HepG2 (cell line): ENCODE data around the gene HILPDA. TPM values are rescaled to one million over a fixed set of nuclear protein-coding genes. Genes with fewer than 3 reads are reported as not detected.

Experiments used
- POLR2AphosphoS5 ChIP-seq: IDR thresholded peaks from 2 replicates; pipeline ENCODE4 v1.6.1; 2012; ENCODE audit warnings: low read depth, low read length
- ZNF530 ChIP-seq: sonication (generic); formaldehyde crosslinking; IDR thresholded peaks from 2 replicates; pipeline ENCODE4 v1.5.0; 2020; ENCODE audit warnings: low read depth, mild to moderate bottlenecking, missing genetic modification reagents
- ZNF615 ChIP-seq: sonication (generic); formaldehyde crosslinking; IDR thresholded peaks from 2 replicates; pipeline ENCODE4 v1.5.0; 2020; ENCODE audit warnings: mild to moderate bottlenecking, missing genetic modification reagents, borderline replicate concordance
- polyA plus RNA-seq, 8 experiments: library from polyadenylated mRNA; depleted of rRNA in 3 of 8; stranded (reverse) in 7 of 8; unstranded in 1 of 8; fragments of >200 nt; fragmentation: Illumina TruSeq in 4 of 8; extraction: Trizol in 4 of 8; gene quantifications; 2 replicates each; pipeline versions ENCODE4 v1.2.1 to v1.2.3, GENCODE V29; 2011 to 2016; ENCODE audit warnings: low read depth in 4 of 8, missing spikeins in 1 of 8, mixed read lengths in 1 of 8; ENCODE audit not compliant: insufficient read depth in 1 of 8
- total RNA-seq, 5 experiments: library from RNA; depleted of rRNA; stranded (reverse); fragments of >200 nt; fragmentation: Illumina TruSeq; extraction: Trizol; gene quantifications; 2 replicates each; pipeline ENCODE4 v1.2.3, GENCODE V29; 2016; ENCODE audit warnings: low read depth in 1 of 5
- TF ChIP-seq, protein P1 (sequence below): sonication (generic); formaldehyde crosslinking; IDR thresholded peaks from 2 replicates; pipeline ENCODE4 v1.5.0; 2020; ENCODE audit warnings: mild to moderate bottlenecking, missing genetic modification reagents, borderline replicate concordance
- TF ChIP-seq, protein P2 (sequence below): sonication (generic); formaldehyde crosslinking; IDR thresholded peaks from 2 replicates; pipeline ENCODE4 v1.9.0; 2021; ENCODE audit warnings: mild to moderate bottlenecking, missing genetic modification reagents
- TF ChIP-seq, protein P3 (sequence below): sonication (generic); formaldehyde crosslinking; IDR thresholded peaks from 2 replicates; pipeline ENCODE4 v1.8.0; 2022; ENCODE audit warnings: missing genetic modification reagents, mild to moderate bottlenecking, inconsistent platforms, borderline replicate concordance
- TF ChIP-seq, protein P4 (sequence below): sonication (generic); formaldehyde crosslinking; IDR thresholded peaks from 2 replicates; pipeline ENCODE4 v1.4.0; 2020; ENCODE audit warnings: missing genetic modification reagents, mild to moderate bottlenecking, borderline replicate concordance

Gene HILPDA
- total and polyA plus RNA-seq, 2 of the 13 experiments (the other 11 are each of a cell fraction or from before 2014, with no cell fraction given), result 11.1 to 44.0 TPM

DNA sequence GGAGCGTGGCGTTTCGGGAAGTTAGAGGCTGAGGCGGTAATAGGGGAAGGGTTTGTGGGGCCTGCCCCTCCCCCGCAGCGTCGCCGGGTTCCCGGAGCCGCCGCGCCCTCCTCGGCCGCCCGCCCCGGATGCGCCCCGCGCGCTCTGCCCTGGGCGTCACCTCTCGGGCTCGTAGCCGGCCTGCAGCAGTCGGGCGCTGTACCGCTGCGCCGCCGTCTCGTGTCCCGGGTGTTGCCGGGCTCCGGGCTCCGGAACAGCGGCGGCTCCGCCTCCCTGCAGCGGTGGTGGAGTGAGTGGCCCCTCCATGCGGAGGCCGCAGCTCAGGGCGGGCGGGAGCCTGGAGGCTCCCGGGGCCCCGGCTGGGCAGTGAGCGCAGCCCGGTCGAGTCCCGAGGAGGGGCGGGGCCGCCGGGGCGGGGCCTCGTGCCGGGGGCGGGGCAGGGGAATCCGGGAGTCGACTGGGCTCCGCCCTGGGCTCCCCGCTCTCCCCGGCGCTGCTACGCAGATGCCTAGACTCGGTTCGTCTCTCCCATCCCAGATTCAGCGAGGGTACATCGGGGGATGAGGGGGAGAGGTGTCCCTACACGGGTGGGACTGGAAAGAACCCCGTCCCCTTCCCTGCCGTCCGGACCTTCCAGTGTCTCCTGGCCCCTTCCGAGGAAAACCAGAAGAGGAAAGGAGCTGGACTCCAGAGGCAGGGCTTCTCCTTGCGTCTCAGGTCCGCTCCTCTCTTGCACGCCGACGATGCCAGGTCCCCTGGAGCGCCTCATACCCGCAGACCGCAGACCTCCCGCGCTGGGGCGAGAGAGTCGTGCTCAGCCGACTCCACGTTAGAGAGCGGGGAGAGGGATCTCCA, 45.9 kb upstream of the HILPDA start, which contains the start of gene IMPDH1 (continued):
- TF ChIP-seq, protein P1, sequence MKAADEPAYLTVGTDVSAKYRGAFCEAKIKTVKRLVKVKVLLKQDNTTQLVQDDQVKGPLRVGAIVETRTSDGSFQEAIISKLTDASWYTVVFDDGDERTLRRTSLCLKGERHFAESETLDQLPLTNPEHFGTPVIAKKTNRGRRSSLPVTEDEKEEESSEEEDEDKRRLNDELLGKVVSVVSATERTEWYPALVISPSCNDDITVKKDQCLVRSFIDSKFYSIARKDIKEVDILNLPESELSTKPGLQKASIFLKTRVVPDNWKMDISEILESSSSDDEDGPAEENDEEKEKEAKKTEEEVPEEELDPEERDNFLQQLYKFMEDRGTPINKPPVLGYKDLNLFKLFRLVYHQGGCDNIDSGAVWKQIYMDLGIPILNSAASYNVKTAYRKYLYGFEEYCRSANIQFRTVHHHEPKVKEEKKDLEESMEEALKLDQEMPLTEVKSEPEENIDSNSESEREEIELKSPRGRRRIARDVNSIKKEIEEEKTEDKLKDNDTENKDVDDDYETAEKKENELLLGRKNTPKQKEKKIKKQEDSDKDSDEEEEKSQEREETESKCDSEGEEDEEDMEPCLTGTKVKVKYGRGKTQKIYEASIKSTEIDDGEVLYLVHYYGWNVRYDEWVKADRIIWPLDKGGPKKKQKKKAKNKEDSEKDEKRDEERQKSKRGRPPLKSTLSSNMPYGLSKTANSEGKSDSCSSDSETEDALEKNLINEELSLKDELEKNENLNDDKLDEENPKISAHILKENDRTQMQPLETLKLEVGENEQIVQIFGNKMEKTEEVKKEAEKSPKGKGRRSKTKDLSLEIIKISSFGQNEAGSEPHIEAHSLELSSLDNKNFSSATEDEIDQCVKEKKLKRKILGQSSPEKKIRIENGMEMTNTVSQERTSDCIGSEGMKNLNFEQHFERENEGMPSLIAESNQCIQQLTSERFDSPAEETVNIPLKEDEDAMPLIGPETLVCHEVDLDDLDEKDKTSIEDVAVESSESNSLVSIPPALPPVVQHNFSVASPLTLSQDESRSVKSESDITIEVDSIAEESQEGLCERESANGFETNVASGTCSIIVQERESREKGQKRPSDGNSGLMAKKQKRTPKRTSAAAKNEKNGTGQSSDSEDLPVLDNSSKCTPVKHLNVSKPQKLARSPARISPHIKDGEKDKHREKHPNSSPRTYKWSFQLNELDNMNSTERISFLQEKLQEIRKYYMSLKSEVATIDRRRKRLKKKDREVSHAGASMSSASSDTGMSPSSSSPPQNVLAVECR (CRISPR knock-in tag), result peak; percentile 41; the same call in 1 of the 2 replicates
- no peak for TF ChIP-seq ZNF530 (CRISPR knock-in tag)
- peak; percentile 33; the same call in 1 of the 2 replicates for TF ChIP-seq POLR2AphosphoS5
- TF ChIP-seq, protein P2, sequence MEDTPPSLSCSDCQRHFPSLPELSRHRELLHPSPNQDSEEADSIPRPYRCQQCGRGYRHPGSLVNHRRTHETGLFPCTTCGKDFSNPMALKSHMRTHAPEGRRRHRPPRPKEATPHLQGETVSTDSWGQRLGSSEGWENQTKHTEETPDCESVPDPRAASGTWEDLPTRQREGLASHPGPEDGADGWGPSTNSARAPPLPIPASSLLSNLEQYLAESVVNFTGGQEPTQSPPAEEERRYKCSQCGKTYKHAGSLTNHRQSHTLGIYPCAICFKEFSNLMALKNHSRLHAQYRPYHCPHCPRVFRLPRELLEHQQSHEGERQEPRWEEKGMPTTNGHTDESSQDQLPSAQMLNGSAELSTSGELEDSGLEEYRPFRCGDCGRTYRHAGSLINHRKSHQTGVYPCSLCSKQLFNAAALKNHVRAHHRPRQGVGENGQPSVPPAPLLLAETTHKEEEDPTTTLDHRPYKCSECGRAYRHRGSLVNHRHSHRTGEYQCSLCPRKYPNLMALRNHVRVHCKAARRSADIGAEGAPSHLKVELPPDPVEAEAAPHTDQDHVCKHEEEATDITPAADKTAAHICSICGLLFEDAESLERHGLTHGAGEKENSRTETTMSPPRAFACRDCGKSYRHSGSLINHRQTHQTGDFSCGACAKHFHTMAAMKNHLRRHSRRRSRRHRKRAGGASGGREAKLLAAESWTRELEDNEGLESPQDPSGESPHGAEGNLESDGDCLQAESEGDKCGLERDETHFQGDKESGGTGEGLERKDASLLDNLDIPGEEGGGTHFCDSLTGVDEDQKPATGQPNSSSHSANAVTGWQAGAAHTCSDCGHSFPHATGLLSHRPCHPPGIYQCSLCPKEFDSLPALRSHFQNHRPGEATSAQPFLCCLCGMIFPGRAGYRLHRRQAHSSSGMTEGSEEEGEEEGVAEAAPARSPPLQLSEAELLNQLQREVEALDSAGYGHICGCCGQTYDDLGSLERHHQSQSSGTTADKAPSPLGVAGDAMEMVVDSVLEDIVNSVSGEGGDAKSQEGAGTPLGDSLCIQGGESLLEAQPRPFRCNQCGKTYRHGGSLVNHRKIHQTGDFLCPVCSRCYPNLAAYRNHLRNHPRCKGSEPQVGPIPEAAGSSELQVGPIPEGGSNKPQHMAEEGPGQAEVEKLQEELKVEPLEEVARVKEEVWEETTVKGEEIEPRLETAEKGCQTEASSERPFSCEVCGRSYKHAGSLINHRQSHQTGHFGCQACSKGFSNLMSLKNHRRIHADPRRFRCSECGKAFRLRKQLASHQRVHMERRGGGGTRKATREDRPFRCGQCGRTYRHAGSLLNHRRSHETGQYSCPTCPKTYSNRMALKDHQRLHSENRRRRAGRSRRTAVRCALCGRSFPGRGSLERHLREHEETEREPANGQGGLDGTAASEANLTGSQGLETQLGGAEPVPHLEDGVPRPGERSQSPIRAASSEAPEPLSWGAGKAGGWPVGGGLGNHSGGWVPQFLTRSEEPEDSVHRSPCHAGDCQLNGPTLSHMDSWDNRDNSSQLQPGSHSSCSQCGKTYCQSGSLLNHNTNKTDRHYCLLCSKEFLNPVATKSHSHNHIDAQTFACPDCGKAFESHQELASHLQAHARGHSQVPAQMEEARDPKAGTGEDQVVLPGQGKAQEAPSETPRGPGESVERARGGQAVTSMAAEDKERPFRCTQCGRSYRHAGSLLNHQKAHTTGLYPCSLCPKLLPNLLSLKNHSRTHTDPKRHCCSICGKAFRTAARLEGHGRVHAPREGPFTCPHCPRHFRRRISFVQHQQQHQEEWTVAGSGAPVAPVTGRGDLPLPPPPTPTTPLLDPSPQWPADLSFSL (CRISPR knock-in tag), result no peak
- no peak for TF ChIP-seq ZNF615
- TF ChIP-seq, protein P3, sequence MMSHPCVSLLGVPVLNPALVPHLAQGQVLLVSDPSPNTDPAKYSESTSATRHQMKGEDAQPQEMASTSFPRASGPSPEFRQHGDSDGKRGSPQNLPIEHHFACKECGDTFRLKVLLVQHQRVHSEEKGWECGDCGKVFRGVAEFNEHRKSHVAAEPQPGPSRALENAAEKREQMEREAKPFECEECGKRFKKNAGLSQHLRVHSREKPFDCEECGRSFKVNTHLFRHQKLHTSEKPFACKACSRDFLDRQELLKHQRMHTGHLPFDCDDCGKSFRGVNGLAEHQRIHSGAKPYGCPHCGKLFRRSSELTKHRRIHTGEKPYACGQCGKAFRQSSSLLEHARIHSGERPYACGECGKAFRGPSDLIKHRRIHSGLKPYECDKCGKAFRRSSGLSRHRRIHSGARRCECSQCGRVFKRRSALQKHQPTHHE (CRISPR knock-in tag), result peak; percentile 44; the same call in 1 of the 2 replicates
- TF ChIP-seq, protein P4, sequence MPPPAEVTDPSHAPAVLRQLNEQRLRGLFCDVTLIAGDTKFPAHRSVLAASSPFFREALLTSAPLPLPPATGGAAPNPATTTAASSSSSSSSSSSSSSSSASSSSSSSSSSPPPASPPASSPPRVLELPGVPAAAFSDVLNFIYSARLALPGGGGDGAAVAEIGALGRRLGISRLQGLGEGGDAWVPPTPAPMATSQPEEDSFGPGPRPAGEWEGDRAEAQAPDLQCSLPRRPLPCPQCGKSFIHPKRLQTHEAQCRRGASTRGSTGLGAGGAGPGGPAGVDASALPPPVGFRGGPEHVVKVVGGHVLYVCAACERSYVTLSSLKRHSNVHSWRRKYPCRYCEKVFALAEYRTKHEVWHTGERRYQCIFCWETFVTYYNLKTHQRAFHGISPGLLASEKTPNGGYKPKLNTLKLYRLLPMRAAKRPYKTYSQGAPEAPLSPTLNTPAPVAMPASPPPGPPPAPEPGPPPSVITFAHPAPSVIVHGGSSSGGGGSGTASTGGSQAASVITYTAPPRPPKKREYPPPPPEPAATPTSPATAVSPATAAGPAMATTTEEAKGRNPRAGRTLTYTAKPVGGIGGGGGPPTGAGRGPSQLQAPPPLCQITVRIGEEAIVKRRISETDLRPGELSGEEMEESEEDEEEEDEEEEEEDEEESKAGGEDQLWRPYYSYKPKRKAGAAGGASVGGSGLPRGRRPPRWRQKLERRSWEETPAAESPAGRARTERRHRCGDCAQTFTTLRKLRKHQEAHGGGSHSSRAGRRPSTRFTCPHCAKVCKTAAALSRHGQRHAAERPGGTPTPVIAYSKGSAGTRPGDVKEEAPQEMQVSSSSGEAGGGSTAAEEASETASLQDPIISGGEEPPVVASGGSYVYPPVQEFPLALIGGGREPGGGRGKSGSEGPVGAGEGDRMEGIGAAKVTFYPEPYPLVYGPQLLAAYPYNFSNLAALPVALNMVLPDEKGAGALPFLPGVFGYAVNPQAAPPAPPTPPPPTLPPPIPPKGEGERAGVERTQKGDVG (CRISPR knock-in tag), result no peak
